ENCODE results near the gene STRN4. TPM values are rescaled to one million over a fixed set of nuclear protein-coding genes. Genes with fewer than 3 reads are reported as not detected.

STRN4 gene
- total RNA-seq, 1 donor from 2014 or later = 52.7 TPM

DNA sequence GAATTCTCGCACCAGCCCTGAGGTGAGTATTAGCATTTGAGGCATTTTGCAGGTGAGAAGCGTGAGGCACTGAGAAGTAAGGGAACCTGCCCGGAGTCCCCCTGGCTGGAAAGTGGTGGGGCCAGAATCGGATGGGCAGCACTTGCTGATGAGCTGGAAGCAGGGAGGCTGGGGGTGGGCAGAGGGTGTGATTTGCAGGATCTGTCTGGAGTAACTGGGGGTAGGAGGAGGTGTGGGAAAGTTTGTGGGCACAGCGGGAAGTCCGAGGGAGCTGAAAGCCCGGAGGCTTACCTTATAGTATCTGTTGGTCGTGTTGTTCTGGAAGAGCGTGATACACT lies 49.4 kb downstream of the STRN4 start:
- intact Hi-C loops (cut with micrococcal nuclease) = no loop called here

DNA sequence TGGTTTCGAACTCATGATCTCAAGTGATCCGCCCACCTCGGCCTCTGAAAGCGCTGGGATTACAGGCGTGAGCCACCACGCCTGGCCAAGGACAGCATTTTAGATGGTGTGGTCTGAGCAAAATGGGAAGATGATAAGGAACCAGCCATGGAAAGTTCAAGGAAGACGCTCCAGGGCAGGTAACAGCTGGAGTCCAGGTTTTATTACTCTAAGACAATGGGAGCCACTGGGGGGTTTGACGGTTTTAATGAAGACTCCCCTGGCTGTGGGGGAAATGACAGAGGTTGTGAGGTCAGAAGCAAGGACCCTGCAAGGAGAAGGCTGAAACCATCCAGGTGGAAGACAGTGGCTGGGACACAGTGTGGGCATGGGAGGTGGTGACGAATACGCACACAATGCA lies 50.2 kb downstream of the STRN4 start:
- no peaks in the 10 kb centered on the region for H3K27me3 ChIP-seq (ENCODE audit: low read depth)
- no peak for DNase-seq
- H3K9me3 ChIP-seq (replicated peaks) = no peaks in the 10 kb centered on the region
- intact Hi-C loops (cut with micrococcal nuclease) = no loop called here
- no peak overlapping the region for H3K27ac ChIP-seq (replicated peaks)
- TF ChIP-seq, protein P1, sequence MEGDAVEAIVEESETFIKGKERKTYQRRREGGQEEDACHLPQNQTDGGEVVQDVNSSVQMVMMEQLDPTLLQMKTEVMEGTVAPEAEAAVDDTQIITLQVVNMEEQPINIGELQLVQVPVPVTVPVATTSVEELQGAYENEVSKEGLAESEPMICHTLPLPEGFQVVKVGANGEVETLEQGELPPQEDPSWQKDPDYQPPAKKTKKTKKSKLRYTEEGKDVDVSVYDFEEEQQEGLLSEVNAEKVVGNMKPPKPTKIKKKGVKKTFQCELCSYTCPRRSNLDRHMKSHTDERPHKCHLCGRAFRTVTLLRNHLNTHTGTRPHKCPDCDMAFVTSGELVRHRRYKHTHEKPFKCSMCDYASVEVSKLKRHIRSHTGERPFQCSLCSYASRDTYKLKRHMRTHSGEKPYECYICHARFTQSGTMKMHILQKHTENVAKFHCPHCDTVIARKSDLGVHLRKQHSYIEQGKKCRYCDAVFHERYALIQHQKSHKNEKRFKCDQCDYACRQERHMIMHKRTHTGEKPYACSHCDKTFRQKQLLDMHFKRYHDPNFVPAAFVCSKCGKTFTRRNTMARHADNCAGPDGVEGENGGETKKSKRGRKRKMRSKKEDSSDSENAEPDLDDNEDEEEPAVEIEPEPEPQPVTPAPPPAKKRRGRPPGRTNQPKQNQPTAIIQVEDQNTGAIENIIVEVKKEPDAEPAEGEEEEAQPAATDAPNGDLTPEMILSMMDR (IDR thresholded peaks at IDR 0.05; ENCODE audit: borderline replicate concordance) = no peak
- H3K4me3 ChIP-seq = no peak overlapping the region
- H3K36me3 ChIP-seq = peaks cover 89% of the 10 kb centered on the region
- H3K4me1 ChIP-seq = peaks cover 15% of the 10 kb centered on the region

More for the DNA sequence above, 49.4 kb downstream of the STRN4 start:
- Histone ChIP-seq H3K9me3 (replicated peaks) (no peaks in the 10 kb centered on the region), H3K4me3 (peak overlapping the region; percentile 46), H3K4me1 (peaks cover 15% of the 10 kb centered on the region), H3K27me3 (ENCODE audit: low read depth) (no peaks in the 10 kb centered on the region), H3K27ac (replicated peaks) (no peak overlapping the region), H3K36me3 (peaks cover 89% of the 10 kb centered on the region)
- TF ChIP-seq, protein P1 (IDR thresholded peaks at IDR 0.05; ENCODE audit: borderline replicate concordance) = no peak
- no peak for DNase-seq

DNA sequence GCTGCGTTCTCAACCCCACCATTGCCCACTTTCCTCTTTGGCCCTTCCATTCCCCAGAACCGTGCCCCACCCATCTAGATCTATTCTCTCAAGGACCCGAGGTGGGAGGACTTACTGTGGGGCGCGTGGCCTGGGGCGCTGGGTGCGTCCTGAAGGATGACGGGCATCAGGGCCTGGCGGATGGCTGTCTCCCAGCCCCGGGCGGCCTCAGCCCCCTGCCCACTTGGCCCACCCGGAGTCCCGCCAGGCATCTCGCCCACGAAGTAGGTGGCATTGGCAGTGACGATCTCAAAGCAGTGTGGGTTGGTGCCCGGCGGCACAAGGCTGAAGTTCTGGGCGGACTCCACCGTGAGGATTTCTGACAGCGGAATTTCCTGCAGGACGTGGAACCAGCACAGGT lies 52.5 kb downstream of the STRN4 start:
- Histone ChIP-seq H3K4me1 (peaks cover 15% of the 10 kb centered on the region), H3K9me3 (replicated peaks) (no peaks in the 10 kb centered on the region), H3K4me3 (no peak overlapping the region), H3K36me3 (peaks cover 89% of the 10 kb centered on the region), H3K27ac (replicated peaks) (no peak overlapping the region), H3K27me3 (ENCODE audit: low read depth) (no peaks in the 10 kb centered on the region)
- intact Hi-C loops (cut with micrococcal nuclease) = no loop called here
- TF ChIP-seq, protein P1 (IDR thresholded peaks at IDR 0.05; ENCODE audit: borderline replicate concordance) = no peak
- no peak for DNase-seq

DNA sequence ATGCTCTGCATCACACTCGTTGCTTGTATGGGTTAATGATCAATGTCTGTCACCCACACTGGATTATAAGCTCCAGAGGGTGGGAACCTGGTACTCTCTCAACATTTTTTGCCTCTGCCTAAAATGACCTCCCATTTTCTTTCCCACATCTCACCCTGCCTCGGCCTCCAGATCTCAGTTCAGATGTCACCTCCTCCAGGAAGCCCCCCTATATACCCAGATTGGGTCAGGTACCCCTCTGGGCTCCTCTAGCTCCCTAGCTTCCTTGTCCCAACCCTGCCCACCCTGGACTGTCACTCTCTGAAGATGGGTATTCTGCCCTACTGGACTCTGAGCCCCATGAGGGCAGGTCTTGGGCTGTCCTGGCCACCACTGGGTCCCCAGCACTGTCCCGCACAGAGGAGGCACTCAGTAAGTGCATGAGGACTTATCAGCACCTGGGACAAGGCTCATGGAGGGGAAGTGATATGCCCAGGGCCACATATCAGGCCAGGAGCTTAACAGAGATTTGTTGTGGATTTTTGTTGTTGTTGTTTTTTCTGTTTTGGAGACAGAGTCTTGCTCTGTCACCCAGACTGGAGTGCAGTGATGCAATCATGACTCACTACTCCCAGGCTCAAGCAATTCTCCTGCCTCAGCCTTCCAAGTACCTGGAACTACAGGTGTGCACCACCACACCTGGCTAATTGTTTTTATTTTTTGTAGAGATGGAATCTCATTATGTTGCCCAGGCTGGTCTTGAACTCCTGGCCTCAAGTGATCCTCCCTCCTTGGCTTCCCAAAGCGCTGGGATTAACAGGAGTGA lies 53.1 kb downstream of the STRN4 start:
- no peaks in the 10 kb centered on the region for H3K27me3 ChIP-seq (ENCODE audit: low read depth)
- no peak overlapping the region for H3K4me3 ChIP-seq
- H3K27ac ChIP-seq (replicated peaks) = no peak overlapping the region
- DNase-seq = no peak
- H3K36me3 ChIP-seq = peaks cover 89% of the 10 kb centered on the region
- intact Hi-C loops (cut with micrococcal nuclease) = no loop called here
- TF ChIP-seq, protein P1 (IDR thresholded peaks at IDR 0.05; ENCODE audit: borderline replicate concordance) = no peak
- H3K9me3 ChIP-seq (replicated peaks) = no peaks in the 10 kb centered on the region
- H3K4me1 ChIP-seq = peaks cover 12% of the 10 kb centered on the region

DNA sequence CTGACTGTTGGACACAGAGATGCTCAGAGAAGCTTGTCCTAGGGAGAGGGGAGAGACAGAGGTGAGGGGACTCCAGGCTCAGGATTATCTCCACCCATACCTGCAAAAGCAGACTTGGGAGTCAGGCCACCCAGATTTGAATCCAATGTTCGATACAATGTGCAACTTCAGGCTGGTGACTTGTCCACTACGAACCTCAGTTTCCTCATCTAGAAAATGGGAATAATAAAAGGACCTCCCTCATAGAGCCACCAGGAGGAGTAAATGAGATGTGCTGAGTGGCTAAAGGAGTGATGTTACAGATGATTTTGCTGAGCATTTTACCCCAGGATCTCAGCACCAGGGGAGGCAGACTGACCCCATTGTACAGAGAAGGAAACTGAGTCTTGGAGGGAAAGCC lies 54.3 kb downstream of the STRN4 start:
- no peak overlapping the region for H3K4me3 ChIP-seq
- H3K36me3 ChIP-seq = peaks cover 98% of the 10 kb centered on the region
- no peaks in the 10 kb centered on the region for H3K27me3 ChIP-seq (ENCODE audit: low read depth)
- TF ChIP-seq, protein P1 (IDR thresholded peaks at IDR 0.05; ENCODE audit: borderline replicate concordance) = no peak
- peaks cover 3% of the 10 kb centered on the region for H3K4me1 ChIP-seq
- intact Hi-C loops (cut with micrococcal nuclease) = no loop called here
- no peak for DNase-seq
- no peaks in the 10 kb centered on the region for H3K9me3 ChIP-seq (replicated peaks)
- H3K27ac ChIP-seq (replicated peaks) = no peak overlapping the region
